ENCODE results near the gene UBE2O.
A peak's percentile ranks its signal among the peaks of the same experiment; 100 is the strongest.

Gene UBE2O

DNA sequence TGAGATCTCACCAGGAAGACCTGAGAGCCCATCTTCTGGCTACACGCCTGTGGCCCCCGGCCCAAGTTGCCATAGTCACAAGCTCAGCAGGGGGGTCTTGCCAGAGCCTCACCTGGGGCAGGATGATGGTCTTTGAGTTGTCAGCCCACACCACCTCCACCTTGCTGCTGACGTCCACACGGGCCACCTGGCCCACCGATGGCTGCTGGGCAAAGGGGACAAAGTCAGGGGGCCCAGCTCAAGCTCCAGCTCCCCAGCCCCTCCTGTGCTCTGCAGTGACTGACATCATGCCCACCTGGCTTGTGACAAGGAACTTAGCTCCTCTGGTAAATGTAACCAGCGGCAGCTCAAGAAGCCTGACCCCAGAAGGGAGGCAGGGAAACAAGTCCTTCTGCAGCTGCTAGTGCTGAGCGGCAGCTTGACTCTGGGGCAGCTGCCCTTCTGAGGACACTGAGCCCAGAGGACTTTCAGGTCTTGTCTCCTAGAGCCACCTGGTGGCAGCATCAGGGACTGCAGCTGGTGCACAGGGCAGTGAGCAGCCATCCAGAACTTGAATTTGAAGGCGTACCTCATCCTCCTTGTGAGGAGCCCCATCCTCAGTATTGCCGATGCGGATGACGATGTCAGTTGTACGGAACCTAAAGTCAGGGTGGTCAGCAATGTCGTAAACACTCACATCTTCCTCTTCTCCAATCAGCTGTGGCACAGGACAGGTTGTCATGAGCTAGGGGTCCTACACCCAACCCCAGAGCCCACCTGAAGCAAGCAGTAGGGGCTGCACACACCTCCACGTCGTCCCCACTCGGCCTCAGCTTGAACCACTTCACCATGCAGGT is 55.0 kb downstream of the UBE2O start:
- H3K27ac ChIP-seq (replicated peaks) = no peak overlapping the region
- no peak overlapping the region for H3K4me3 ChIP-seq (replicated peaks; ENCODE audit: insufficient read depth, low read length)
- TF ChIP-seq SPI1 (IDR thresholded peaks at IDR 0.05; ENCODE audit: borderline replicate concordance, low read depth) = no peak
- no peak for TF ChIP-seq POLR2AphosphoS5 (IDR thresholded peaks at IDR 0.05; ENCODE audit: low read depth)
- TF ChIP-seq, protein P1, sequence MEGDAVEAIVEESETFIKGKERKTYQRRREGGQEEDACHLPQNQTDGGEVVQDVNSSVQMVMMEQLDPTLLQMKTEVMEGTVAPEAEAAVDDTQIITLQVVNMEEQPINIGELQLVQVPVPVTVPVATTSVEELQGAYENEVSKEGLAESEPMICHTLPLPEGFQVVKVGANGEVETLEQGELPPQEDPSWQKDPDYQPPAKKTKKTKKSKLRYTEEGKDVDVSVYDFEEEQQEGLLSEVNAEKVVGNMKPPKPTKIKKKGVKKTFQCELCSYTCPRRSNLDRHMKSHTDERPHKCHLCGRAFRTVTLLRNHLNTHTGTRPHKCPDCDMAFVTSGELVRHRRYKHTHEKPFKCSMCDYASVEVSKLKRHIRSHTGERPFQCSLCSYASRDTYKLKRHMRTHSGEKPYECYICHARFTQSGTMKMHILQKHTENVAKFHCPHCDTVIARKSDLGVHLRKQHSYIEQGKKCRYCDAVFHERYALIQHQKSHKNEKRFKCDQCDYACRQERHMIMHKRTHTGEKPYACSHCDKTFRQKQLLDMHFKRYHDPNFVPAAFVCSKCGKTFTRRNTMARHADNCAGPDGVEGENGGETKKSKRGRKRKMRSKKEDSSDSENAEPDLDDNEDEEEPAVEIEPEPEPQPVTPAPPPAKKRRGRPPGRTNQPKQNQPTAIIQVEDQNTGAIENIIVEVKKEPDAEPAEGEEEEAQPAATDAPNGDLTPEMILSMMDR (IDR thresholded peaks at IDR 0.05; ENCODE audit: insufficient read depth, low read length) = peak; percentile 98
- peak; percentile 57 to 87 for DNase-seq (ENCODE audit: low read depth in 1 of 2, low spot score in 1 of 2)
- H3K27me3 ChIP-seq (ENCODE audit: insufficient read depth, poor library complexity, severe bottlenecking) = no peaks in the 10 kb centered on the region

- Histone ChIP-seq H3K27me3 (ENCODE audit: insufficient read depth, poor library complexity, severe bottlenecking) (no peaks in the 10 kb centered on the region), H3K4me3 (replicated peaks; ENCODE audit: insufficient read depth, low read length) (no peak overlapping the region), H3K27ac (replicated peaks) (no peak overlapping the region)
- TF ChIP-seq, protein P1 (IDR thresholded peaks at IDR 0.05; ENCODE audit: insufficient read depth, low read length) = no peak
- TF ChIP-seq POLR2AphosphoS5 (IDR thresholded peaks at IDR 0.05; ENCODE audit: low read depth) (no peak), SPI1 (IDR thresholded peaks at IDR 0.05; ENCODE audit: borderline replicate concordance, low read depth) (no peak), GABPA (IDR thresholded peaks at IDR 0.05; ENCODE audit: low read depth) (no peak)
- TF ChIP-seq, protein P2, sequence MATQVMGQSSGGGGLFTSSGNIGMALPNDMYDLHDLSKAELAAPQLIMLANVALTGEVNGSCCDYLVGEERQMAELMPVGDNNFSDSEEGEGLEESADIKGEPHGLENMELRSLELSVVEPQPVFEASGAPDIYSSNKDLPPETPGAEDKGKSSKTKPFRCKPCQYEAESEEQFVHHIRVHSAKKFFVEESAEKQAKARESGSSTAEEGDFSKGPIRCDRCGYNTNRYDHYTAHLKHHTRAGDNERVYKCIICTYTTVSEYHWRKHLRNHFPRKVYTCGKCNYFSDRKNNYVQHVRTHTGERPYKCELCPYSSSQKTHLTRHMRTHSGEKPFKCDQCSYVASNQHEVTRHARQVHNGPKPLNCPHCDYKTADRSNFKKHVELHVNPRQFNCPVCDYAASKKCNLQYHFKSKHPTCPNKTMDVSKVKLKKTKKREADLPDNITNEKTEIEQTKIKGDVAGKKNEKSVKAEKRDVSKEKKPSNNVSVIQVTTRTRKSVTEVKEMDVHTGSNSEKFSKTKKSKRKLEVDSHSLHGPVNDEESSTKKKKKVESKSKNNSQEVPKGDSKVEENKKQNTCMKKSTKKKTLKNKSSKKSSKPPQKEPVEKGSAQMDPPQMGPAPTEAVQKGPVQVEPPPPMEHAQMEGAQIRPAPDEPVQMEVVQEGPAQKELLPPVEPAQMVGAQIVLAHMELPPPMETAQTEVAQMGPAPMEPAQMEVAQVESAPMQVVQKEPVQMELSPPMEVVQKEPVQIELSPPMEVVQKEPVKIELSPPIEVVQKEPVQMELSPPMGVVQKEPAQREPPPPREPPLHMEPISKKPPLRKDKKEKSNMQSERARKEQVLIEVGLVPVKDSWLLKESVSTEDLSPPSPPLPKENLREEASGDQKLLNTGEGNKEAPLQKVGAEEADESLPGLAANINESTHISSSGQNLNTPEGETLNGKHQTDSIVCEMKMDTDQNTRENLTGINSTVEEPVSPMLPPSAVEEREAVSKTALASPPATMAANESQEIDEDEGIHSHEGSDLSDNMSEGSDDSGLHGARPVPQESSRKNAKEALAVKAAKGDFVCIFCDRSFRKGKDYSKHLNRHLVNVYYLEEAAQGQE (IDR thresholded peaks at IDR 0.05; ENCODE audit: insufficient replicate concordance, low read depth) = no peak
- DNase-seq (ENCODE audit: low read depth in 1 of 2, low spot score in 1 of 2) = no peak
Measured at GRCh38 chr17:76397184-76397583, 55.8 kb downstream of the UBE2O start.

DNA sequence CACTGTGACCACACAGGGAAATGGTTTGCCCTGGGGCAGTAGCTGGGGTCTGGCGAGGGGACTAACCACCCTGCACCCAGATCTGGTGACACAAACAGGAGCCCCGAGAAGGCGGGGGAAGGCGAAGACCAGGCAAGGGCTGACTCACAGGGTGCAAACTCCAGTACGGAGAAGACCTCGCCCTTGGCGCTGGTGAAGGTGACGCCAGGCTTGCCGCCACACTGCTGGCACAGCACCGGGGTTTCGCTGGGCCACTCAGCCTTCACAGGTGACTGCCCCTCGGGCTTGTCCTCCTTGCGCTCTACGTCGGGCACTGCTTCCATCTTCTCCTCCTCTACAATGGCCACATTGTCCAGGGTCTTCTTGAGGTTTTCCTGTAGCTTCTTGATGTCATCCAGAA is 57.0 kb downstream of the UBE2O start:
- TF ChIP-seq POLR2AphosphoS5 (IDR thresholded peaks at IDR 0.05; ENCODE audit: low read depth) (no peak), SPI1 (IDR thresholded peaks at IDR 0.05; ENCODE audit: borderline replicate concordance, low read depth) (no peak), GABPA (IDR thresholded peaks at IDR 0.05; ENCODE audit: low read depth) (no peak)
- TF ChIP-seq, protein P1 (IDR thresholded peaks at IDR 0.05; ENCODE audit: insufficient read depth, low read length) = no peak
- TF ChIP-seq, protein P2 (IDR thresholded peaks at IDR 0.05; ENCODE audit: insufficient replicate concordance, low read depth) = no peak
- no peak overlapping the region for H3K4me3 ChIP-seq (replicated peaks; ENCODE audit: insufficient read depth, low read length)
- H3K27ac ChIP-seq (replicated peaks) = no peak overlapping the region
- DNase-seq (ENCODE audit: low read depth in 1 of 2, low spot score in 1 of 2) = no peak
- H3K27me3 ChIP-seq (ENCODE audit: insufficient read depth, poor library complexity, severe bottlenecking) = no peaks in the 10 kb centered on the region

Data from HL-60 (cell line).